ENCODE data around the gene RNF123.
"Not testable (repeated sequence)": the region's sequence is repeated elsewhere in the genome, so short reads cannot be mapped to it uniquely, and the experiment has no call there.

RNF123 gene

DNA sequence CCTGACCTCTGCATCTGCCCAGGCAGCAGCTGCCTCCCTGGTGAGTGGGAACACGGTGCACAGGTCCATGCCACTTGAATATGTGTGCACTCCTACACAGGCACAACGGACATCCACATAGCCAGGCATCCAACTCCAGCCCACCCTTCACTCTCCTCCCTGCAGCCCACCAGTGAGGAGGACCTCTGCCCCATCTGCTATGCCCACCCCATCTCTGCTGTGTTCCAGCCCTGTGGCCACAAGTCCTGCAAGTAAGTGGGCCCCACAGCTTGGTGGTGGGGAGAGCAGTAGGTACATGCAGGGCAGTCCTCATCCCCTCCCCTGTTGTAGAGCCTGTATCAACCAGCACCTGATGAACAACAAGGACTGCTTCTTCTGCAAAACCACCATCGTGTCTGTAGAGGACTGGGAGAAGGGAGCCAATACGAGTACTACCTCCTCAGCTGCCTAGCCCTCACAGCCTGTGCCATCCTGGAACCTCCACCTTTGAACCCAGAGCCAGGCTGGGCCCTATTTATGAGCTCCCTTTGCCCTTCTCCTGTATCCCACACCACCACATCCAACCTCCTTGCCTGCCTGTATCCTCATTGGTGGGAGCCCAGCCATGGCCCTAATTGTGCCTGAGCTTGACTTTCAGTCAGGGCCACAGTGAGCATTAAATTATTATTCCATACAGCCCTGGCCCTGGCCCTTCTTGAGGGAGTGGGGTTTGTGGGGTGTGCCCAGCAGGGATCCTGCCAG lies 31.7 kb downstream of the RNF123 start:
- no peak for DNase-seq (ENCODE audit: low read depth in 2 of 2)

DNA sequence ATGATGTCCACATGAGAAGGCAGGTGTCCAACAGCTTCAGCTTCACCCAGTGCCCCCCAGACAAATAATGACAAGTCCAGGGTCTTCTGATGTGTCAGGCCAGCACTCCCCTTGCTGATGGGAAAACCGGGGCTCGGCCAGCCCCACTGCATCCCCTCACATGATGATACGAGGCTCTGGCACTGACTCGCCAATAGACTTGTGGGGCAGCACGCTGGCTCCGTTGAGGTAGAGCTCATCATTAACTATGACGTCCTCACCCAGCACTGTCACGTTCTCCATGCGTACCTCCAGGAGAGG lies 32.2 kb downstream of the RNF123 start:
- no peak for DNase-seq (ENCODE audit: low read depth in 2 of 2)

DNA sequence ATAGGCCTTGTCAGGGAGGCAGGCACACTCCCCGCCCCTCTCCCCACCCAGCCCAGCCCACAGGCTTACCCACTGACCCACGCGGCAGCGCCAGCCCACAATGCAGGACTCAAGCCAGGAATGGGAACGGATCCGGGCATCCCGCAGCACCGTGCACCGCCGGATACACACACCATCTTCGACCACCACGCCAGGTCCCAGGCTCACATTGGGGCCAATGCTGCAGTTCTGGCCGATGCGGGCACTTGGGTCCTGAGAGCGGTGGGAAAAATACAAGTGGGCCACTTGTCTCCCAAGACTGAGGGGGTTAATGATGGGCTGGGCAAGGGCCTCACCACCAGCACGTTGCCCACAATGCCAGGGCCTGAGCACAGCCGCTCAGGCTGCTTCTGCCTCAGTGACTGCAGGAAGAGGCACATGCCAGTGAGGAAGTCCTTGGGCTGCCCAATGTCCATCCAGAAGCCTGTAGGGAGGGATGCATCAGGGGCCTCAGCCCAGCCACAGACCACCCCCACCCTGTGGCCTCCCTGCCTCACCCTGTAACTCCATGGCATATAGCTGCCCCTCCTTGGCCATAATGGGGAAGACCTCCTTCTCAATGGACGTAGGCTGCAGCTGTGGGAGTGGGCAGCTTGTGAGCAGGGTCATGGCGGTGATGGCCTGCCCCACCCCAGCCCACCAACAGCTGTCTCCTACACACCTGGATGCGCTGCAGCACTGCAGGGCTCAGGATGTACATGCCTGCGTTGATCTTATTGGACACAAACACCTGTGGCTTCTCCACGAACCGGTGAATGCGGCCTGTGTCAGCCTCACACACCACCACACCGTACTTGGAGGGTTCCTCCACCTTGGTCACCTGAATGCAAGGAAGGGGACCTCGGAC lies 32.8 kb downstream of the RNF123 start:
- no peak for DNase-seq (ENCODE audit: low read depth in 2 of 2)

DNA sequence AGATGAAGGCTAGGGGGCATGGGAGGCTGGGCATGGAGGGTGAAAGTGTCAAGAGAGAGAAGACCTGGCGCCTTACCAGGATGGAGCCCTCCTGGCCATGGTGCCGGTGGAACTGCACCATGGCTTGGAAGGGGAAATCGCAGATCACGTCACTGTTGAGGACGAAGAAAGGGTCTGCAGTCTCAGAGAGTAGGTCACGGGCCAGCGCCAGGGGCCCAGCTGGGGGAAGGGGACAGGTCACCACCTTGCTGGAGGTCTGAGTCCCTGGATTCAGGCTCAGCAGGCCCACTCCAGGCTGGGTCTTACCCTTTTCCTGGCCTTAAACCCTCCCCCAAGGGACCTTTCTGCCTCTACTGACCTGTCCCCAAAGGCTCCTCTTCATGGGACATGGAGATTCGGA lies 33.5 kb downstream of the RNF123 start:
- no peak for DNase-seq (ENCODE audit: low read depth in 2 of 2)

DNA sequence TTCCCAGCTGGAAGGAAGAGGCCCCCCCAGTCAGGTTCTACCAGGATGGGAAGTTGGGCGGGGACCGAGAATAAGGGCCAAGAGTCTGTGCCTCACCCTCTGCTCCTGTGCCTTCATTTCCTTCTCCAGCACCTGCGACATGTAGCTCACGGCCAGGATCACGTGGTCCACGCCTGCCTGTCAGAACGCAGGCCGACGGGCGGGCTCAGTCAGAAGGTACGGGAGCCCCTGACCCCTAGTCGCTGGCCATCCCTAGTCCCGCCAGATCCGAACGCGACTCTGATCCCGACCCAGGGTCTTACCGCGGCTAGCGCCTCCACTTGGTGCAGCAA lies 33.9 kb downstream of the RNF123 start:
- no peak for DNase-seq (ENCODE audit: low read depth in 2 of 2)

DNA sequence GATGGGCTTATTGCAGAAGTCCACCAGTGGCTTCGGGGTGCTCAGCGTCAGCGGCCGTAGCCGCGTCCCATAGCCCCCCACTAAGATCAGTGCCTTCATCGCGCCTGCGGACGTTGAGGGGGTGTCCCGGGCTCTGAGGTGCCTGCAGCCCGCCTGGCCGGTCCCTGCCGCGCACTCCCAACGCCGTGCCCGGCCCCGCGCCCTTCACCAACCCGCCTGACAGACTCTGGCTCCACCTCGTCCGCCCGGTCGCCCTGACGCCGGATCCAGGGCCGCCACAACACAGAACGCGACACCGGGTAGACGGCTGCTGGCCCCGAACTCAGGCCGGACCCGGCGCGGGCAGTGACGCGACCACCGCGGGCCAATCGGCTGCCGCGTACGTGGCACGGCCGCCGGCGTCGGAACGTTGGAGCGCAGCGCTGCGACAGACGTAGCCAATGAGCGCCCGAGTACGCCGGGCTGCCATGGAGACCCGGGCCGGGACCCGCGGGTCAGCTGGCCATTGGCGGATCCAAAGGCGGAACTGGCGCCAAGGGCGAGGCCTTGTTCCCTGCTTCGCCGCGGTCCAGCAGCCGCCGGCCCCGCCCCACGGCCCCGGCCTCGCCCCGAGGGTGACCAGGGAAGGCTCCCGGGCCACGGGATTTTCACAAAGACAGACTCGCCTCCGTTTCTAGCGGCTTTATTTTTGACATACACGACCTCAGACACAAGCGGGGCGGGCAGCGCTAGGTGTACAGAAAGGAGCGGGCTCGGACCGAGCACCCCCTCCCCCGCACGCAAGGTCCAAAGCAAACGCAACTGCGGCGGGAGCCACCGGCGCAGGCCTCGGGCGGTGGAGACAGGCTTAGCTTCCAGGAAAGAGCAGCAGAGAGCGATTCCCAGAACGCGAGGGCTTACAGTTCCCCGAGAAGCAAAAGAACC lies 34.5 kb downstream of the RNF123 start, which contains the start of gene GMPPB:
Gene GMPPB, minus strand, starts transcription at position 324 of the 924 bp plus-strand sequence. Its CDS starts 225 bp downstream, at position 99.
- peak; percentile 76 to 84 for DNase-seq (ENCODE audit: low read depth in 2 of 2)

DNA sequence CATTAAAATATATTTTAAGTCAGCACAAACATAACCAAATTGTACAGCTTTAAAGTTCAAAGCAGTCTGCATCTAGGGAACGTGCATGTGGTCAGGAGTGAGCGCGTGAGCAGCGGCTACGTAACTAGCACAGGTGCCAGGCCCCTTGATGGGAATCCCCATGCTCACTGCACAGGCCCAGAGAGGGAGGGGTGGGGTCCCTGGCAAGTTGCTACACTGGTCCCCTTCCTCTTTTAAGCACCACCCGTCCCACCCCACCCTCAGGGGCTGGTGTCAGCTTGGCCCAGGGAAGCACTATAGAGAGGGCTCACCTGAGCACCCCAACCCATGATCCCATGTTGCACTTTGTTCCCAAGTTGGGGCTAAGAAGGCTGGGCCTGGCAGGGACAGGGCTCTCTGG lies 35.2 kb downstream of the RNF123 start:
- no peak for DNase-seq (ENCODE audit: low read depth in 2 of 2)

DNA sequence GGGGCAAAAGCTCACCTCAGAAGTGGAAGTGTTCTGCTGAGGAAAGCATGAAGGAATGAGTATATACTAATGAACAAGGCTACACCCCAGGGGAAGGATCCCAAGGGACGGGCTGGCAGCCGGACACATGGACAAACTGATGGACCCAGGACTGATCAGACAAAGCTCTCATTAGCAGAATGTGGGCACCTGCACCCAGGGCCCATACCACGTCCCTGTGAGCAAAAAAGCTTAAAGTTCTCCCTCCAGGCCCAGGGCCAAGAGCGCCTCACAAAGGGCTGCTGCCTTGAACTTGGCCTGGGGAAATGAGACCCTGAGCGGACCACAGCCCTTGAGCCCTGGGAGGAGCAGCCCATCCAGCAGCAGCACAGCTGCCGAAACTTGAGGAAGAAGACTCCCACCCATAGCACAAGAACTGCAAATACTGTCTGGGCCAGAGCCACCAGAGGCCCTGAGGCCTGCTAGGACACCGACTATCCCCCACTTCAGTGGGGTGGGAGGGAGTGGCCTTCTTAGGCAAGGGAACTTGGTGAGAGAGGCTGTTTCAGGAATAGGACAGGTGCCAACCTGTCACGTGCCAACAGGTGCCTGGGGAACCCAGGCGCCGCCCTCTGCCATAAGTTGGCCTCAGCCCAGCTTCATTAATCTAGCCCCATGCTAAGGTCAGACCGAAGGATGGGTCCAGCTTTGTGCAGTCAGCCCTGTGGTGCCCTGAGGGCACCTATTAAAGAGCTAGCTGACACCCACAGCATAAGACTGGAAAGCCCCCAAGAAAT lies 36.7 kb downstream of the RNF123 start:
- DNase-seq (ENCODE audit: low read depth in 2 of 2) = no peak

DNA sequence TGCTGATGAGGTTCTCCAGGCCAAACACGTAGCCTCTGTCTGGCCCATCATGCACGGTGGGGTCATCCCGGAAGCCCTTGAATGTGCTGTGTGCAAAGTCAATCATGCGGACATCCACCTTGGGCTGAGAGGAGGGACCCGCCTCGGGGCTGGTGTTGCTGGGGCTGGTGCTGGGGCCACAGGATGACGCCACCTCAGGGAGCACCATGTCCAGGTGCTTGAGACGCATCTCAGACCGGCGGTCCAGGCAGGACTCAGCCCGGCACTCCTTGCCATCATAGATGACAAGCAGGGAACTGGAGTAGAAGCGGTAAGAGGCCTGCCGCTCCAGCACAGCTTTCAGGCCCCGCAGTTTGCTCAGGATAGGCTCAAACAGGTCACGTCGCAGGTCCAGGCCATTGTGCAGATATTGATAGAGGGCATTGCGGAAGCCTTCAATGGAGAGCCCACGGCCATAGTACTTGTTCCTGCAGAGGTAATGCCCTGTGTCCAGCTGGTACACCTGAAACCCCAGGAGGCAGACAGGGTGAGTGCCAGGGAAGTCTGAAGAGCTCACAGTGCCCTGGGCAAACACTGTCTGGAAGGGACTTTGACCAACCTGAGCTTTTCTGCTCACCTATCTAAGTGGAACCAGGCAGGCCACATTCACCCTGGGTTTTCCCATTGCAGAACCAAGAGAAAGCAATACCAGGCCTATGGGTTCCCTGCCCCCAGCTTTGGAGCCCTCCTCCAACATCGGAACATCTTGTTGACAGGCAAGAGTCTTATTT lies 38.0 kb downstream of the RNF123 start:
- DNase-seq (ENCODE audit: low read depth in 2 of 2) = no peak

DNA sequence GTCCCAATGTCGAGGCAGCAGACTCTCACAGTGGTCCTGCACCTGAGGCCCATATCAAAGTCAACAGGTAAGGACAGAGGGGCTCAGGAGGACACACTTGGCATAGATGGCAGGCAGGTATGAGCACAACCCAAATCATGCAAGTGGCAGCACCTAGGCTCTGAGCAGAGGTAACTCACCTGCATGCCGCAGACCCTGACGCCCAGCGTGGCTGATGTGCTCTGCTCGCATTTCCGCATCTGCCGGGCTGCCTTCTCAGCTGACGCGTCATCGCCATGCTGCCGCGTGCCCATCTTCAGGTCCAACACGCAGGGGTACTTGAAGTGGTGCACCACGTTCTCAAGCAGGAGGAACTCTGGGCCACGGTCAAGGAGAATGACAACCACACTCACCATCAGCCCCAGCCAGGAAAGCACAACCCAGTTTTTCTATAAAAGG lies 38.6 kb downstream of the RNF123 start:
- no peak for DNase-seq (ENCODE audit: low read depth in 2 of 2)

DNA sequence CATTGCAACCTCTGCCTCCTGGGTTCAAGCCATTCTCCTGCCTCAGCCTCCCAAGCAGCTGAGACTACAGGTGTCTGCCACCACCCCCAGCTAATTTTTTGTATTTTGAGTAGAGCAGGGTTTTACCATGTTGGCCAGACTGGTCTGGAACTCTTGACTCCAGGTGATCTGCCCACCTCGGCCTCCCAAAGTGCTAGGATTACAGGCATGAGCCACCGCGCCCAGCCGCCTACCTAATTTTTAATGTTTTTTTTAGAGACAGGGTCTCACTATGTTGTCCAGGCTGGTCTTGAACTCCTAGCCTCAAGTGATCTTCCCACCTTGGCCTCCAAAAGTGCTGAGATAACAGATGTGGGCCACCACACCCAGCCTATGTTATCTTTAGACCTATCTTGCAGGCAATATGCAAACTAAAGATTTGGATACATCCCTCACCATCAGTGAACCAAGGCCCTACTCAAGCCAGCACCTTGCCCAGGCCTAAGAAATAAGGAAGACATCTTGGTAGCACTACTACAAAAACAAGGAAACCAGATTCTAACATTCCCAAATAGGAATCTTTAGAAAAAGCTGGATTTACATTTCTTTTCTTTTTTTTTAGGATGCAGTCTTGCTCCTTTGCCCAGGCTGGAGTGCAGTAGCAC lies 40.7 kb downstream of the RNF123 start:
- no peak for DNase-seq (ENCODE audit: low read depth in 2 of 2)

DNA sequence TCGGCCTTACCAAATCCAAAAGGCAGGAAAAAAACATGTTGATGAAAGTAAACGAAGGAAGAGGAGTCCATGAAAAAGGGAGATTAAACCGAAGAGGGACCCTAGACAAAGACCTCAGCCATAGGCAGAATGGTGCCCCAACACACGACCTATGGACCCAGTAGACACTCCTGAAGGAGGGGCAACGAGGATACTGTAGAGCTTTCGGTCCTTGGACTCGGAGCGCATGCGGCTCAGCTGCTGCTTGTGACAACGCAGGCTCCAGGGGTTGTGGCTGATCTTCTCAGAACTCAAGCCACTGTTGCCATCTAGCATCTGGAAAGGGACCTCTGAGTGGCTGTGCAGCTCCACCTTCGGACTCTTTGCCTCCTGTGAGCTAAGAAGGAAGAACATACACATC lies 43.2 kb downstream of the RNF123 start:
- no peak for DNase-seq (ENCODE audit: low read depth in 2 of 2)

DNA sequence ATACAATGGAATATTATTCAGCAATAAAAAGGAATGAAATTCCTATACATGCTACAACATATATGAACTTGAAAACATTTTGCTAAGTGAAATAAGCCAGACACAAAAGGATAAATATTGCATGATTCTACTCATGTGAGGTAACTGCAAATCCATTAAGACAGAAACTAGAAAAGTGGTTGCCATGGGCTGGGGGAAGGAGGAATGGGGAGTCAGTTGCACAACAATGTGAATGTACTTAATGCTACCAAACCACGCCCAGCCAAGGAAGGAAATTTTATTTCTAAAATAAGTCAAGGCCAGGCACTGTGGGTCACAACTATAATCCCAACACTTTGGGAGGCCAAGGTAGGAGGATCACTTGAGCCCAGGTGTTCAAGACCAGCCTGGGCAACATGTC lies 44.2 kb downstream of the RNF123 start:
- no peak for DNase-seq (ENCODE audit: low read depth in 2 of 2)

DNA sequence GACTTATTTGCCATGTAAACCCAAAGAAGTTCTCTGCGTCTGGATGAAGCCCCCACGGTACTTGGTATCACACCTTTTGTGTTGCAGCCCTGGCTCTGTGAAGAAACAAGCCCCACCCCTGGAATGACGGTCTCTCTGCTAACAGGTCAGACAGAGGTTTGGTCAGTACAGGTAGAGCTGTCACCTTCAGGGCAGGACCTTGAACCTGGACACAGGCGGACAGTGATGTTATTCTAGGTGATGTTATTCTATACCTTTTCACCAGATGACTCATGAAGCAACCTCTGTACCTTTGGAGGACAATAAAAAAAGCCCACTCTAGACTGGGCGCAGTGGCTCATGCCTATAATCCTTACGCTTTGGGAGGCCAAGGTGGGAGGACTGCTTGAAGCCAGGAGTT lies 45.4 kb downstream of the RNF123 start:
- DNase-seq (ENCODE audit: low read depth in 2 of 2) = no peak

DNA sequence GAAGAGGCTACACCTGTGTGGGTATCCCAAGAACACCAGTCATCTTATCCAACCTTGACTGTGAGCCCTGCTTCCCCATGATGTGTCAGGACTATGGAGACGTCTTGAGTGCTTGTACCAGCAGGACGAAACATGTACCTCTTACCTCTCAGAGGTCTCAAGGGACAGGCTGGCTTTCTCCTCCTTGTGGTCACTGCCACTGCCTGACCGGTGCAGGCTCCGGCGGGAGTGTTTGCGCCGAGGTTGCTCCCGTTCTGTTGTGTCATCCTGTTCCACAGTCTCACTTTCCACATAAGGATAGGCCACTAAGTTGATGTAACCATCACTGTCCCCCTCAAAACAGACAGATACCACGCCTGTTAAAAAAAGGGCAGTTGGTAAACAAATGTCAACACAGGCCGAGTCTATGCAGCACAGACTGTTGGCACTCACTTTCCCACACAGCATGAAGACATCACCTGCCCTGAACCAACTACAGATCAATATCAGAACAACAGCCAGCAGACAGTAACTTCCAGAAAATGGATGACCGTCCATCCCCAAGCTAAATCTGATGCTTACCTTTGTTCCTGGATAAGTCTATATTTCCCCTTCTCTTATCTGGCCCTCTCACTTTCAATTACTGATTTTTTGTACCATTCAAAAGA lies 48.8 kb downstream of the RNF123 start:
- no peak for DNase-seq (ENCODE audit: low read depth in 2 of 2)

DNA sequence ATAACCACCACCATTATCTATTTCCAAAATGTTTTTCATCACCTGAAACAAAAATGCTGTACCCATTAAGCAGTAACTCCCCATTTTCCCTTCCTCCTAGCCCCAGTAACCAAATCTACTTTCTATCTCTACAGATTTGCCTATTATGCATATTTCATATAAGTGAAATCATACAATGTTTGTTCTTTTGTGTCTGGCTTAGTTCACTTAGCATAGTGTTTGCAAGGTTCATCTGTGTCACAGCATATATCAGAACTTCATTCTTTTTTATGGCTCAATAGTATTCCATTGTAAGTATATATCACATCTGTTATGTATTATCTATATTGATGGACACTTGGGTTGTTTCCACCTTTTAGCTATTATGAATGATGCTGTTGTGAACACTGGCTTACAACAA lies 51.1 kb downstream of the RNF123 start:
- no peak for DNase-seq (ENCODE audit: low read depth in 2 of 2)

DNA sequence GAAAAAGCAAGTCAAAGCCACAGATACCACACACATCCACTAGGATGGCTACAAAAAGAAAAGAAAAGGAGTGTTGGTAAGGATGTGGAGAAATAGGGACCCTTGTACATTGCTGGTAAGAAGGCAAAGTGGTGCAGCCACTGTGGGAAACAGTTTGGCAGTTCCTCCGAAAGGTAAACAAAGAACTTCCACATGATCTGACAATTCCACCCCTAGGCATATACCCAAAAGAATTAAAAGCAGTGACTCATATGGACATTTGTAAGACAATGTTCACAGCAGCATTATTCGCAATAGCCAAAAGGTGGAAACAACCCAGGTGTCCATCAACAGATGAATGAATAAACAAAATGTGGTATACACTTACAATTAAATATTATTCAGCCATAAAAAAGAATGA lies 56.6 kb downstream of the RNF123 start:
- DNase-seq (ENCODE audit: low read depth in 2 of 2) = no peak

DNA sequence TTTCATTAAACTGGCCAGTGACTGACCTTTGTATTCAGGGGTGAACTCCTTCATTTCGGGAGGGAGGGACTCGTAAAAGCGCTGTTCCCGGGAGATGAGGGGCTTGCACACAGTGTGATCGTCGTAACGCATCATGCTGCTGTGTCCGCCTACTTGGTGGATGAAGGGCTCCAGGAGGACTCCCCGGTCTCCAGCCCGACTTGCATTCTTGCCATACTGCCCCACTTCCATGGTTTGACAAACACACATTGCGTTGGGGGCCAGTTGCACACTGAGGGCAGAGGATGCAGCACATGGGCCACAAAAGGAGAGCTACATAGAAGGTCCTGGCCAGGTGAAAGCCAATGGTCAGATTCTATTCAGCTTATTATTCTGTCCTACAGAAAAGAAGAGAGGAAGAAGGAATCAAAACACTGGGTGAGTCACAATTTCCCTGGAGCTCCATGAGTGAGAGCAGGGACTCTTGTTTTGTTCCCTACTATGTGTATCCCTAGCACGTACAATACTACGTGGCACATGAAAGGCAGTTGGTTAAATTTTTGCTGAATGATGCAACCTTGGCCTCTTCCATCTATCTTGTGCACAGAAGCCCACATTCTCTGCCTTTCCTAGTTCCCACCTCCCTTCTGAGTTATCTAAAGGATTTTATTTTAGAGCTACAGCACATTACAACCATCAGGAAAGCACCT lies 58.6 kb downstream of the RNF123 start:
- no peak for DNase-seq (ENCODE audit: low read depth in 2 of 2)

DNA sequence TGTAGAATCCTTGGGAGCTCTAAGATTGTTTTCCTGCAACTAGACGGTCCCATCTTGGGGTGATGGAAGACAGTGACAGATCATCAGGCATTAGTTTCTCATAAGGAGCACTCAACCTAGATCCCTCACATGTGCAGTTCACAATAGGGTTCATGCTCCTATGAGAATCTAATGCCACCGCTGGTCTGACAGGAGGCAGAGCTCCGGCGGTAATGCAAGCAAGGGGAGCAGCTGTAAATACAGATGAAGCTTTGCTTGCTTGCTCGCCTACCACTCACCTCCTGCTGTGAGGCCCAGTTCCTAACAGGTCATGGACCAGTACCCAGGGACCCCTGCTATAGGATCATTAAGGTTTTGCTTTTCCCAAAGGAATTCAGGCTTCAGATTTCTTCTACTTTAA lies 59.5 kb downstream of the RNF123 start:
- not testable (repeated sequence) for DNase-seq (ENCODE audit: low read depth in 2 of 2)
